HuH-7 (cell line): Measurements from ENCODE around the gene TMTC4.
A peak's percentile ranks its signal among the peaks of the same experiment; 100 is the strongest.

ENCODE experiments used
- DNase-seq: peaks from one replicate; pipeline ENCODE4 v3.0.0; 2011; ENCODE audit warnings: low spot score

The TMTC4 gene

GRCh38 chr13:100665403-100665802 lies 9.2 kb downstream of the TMTC4 start:
- no peak for DNase-seq

GRCh38 chr13:100664171-100664900 lies 10.3 kb downstream of the TMTC4 start:
- DNase-seq: no peak

GRCh38 chr13:100662468-100663211 lies 12.0 kb downstream of the TMTC4 start:
- no peak for DNase-seq

GRCh38 chr13:100660761-100661160 lies 13.8 kb downstream of the TMTC4 start:
- no peak for DNase-seq

- DNase-seq: no peak
Measured at GRCh38 chr13:100659578-100659977, 15.0 kb downstream of the TMTC4 start.

- DNase-seq: no peak
Measured at GRCh38 chr13:100658363-100658762, 16.2 kb downstream of the TMTC4 start.

- DNase-seq: no peak
Measured at GRCh38 chr13:100657881-100658315, 16.7 kb downstream of the TMTC4 start.

- DNase-seq: no peak
Measured at GRCh38 chr13:100652510-100652909, 22.1 kb downstream of the TMTC4 start.

- no peak for DNase-seq
Measured at GRCh38 chr13:100650326-100650725, 24.3 kb downstream of the TMTC4 start.

GRCh38 chr13:100648354-100648753 lies 26.2 kb downstream of the TMTC4 start:
- DNase-seq: no peak

GRCh38 chr13:100646871-100647270 lies 27.7 kb downstream of the TMTC4 start:
- DNase-seq: no peak

- peak; percentile 13 for DNase-seq
Measured at GRCh38 chr13:100646030-100646673, 28.4 kb downstream of the TMTC4 start.

GRCh38 chr13:100645382-100645781 lies 29.2 kb downstream of the TMTC4 start:
- DNase-seq: no peak

- DNase-seq: no peak
Measured at GRCh38 chr13:100644371-100644770, 30.2 kb downstream of the TMTC4 start.

- DNase-seq: no peak
Measured at GRCh38 chr13:100637796-100638195, 36.8 kb downstream of the TMTC4 start.

GRCh38 chr13:100637380-100637779 lies 37.2 kb downstream of the TMTC4 start:
- DNase-seq: no peak

GRCh38 chr13:100636441-100636840 lies 38.2 kb downstream of the TMTC4 start:
- no peak for DNase-seq

- DNase-seq: no peak
Measured at GRCh38 chr13:100636004-100636403, 38.6 kb downstream of the TMTC4 start.

GRCh38 chr13:100634696-100635095 lies 39.9 kb downstream of the TMTC4 start:
- no peak for DNase-seq

- no peak for DNase-seq
Measured at GRCh38 chr13:100633461-100633860, 41.1 kb downstream of the TMTC4 start.

GRCh38 chr13:100630555-100630954 lies 44.0 kb downstream of the TMTC4 start:
- DNase-seq: no peak

GRCh38 chr13:100627120-100627519 lies 47.5 kb downstream of the TMTC4 start:
- DNase-seq: no peak

GRCh38 chr13:100625447-100625846 lies 49.1 kb downstream of the TMTC4 start:
- DNase-seq: no peak
